H9 (cell line): ENCODE results near the gene SPATA17. TPM values are rescaled to one million over a fixed set of nuclear protein-coding genes. Genes with fewer than 3 reads are reported as not detected.

Experiments
- DNase-seq: peaks from one replicate; pipeline ENCODE4 v3.0.0-alpha.2; 2017
- H2AFZ ChIP-seq: one replicate; pipeline ENCODE4 v1.6.1; 2013; ENCODE audit warnings: mild to moderate bottlenecking, low read length, control low read depth, moderate library complexity
- H2AK5ac ChIP-seq: 2 replicates; pipeline ENCODE4 v1.6.1; 2013; ENCODE audit warnings: low read length, control low read depth, mixed read lengths; ENCODE audit not compliant: insufficient read length
- H2BK120ac ChIP-seq: one replicate; pipeline ENCODE4 v1.6.1; 2013; ENCODE audit warnings: low read depth, mild to moderate bottlenecking, low read length, control low read depth, inconsistent platforms; ENCODE audit not compliant: poor library complexity, severe bottlenecking
- H2BK12ac ChIP-seq: 2 replicates; pipeline ENCODE4 v1.6.1; 2013; ENCODE audit warnings: low read length, control low read depth, mixed read lengths, low read depth; ENCODE audit not compliant: insufficient read length
- H2BK15ac ChIP-seq: 2 replicates; pipeline ENCODE4 v1.6.1; 2013; ENCODE audit warnings: low read depth, low read length, control low read depth
- H2BK20ac ChIP-seq: one replicate; pipeline ENCODE4 v1.6.1; 2013; ENCODE audit warnings: low read depth, mild to moderate bottlenecking, low read length, control low read depth, inconsistent platforms; ENCODE audit not compliant: poor library complexity, severe bottlenecking
- H2BK5ac ChIP-seq: 2 replicates; pipeline ENCODE4 v1.6.1; 2013; ENCODE audit warnings: low read length, control low read depth, mixed read lengths; ENCODE audit not compliant: insufficient read length
- H3K14ac ChIP-seq: 2 replicates; pipeline ENCODE4 v1.6.1; 2013; ENCODE audit warnings: low read length, control low read depth; ENCODE audit not compliant: insufficient read depth
- H3K18ac ChIP-seq: 2 replicates; pipeline ENCODE4 v1.6.1; 2013; ENCODE audit warnings: low read depth, mild to moderate bottlenecking, mixed read lengths, low read length, control low read depth; ENCODE audit not compliant: insufficient read length
- H3K23ac ChIP-seq: 2 replicates; pipeline ENCODE4 v1.6.1; 2013; ENCODE audit warnings: low read length, control low read depth, mixed read lengths, low read depth; ENCODE audit not compliant: insufficient read length
- H3K23me2 ChIP-seq: 2 replicates; pipeline ENCODE4 v1.6.1; 2013; ENCODE audit warnings: low read depth, mild to moderate bottlenecking, mixed read lengths, low read length, control low read depth; ENCODE audit not compliant: insufficient read length, poor library complexity, severe bottlenecking
- H3K27ac ChIP-seq: 2 replicates; pipeline ENCODE4 v1.5.1; 2013; ENCODE audit warnings: low read length, control low read depth, mixed read lengths, low read depth; ENCODE audit not compliant: insufficient read length
- H3K27me3 ChIP-seq: 2 replicates; pipeline ENCODE4 v1.6.1; 2013; ENCODE audit warnings: low read length, control low read depth, inconsistent platforms; ENCODE audit not compliant: insufficient read depth
- H3K4ac ChIP-seq: 2 replicates; pipeline ENCODE4 v1.6.1; 2013; ENCODE audit warnings: low read depth, mild to moderate bottlenecking, control low read depth, inconsistent platforms, low read length, moderate library complexity
- H3K4me1 ChIP-seq: 2 replicates; pipeline ENCODE4 v1.6.1; 2013; ENCODE audit warnings: low read length, control low read depth, inconsistent platforms; ENCODE audit not compliant: insufficient read depth
- H3K4me2 ChIP-seq: 2 replicates; pipeline ENCODE4 v1.6.1; 2013; ENCODE audit warnings: low read length, control low read depth, mixed read lengths; ENCODE audit not compliant: insufficient read length, insufficient read depth
- H3K56ac ChIP-seq: 2 replicates; pipeline ENCODE4 v1.6.1; 2013; ENCODE audit warnings: low read depth, mild to moderate bottlenecking, mixed read lengths, low read length, control low read depth; ENCODE audit not compliant: insufficient read length
- H3K79me1 ChIP-seq: 2 replicates; pipeline ENCODE4 v1.6.1; 2013; ENCODE audit warnings: low read depth, mild to moderate bottlenecking, moderate library complexity, low read length, control low read depth, inconsistent platforms; ENCODE audit not compliant: insufficient read depth, poor library complexity, severe bottlenecking
- H3K79me2 ChIP-seq: 2 replicates; pipeline ENCODE4 v1.6.1; 2013; ENCODE audit warnings: low read length, control low read depth, inconsistent platforms; ENCODE audit not compliant: insufficient read depth
- H3K9ac ChIP-seq: 2 replicates; pipeline ENCODE4 v1.6.1; 2013; ENCODE audit warnings: low read length, control low read depth, mixed read lengths; ENCODE audit not compliant: insufficient read length; ENCODE audit errors: extremely low read depth
- H3K9me3 ChIP-seq: one replicate; pipeline ENCODE4 v1.6.1; 2013; ENCODE audit warnings: low read depth, low read length, inconsistent platforms; ENCODE audit not compliant: control insufficient read depth
- H3T11ph ChIP-seq: one replicate; pipeline ENCODE4 v1.6.1; 2013; ENCODE audit warnings: mild to moderate bottlenecking, low read length, control low read depth, inconsistent platforms
- H4K20me1 ChIP-seq: one replicate; pipeline ENCODE4 v1.6.1; 2013; ENCODE audit not compliant: control insufficient read depth, insufficient read length, insufficient read depth
- H4K5ac ChIP-seq: 2 replicates; pipeline ENCODE4 v1.6.1; 2013; ENCODE audit warnings: low read depth, mild to moderate bottlenecking, mixed read lengths, low read length, control low read depth; ENCODE audit not compliant: insufficient read length
- H4K8ac ChIP-seq: replicated peaks from 2 replicates; pipeline ENCODE4 v1.6.1; 2013; ENCODE audit warnings: low read length, control low read depth, mixed read lengths, low read depth; ENCODE audit not compliant: insufficient read length
- H4K91ac ChIP-seq: 2 replicates; pipeline ENCODE4 v1.6.1; 2013; ENCODE audit warnings: low read depth, mild to moderate bottlenecking, moderate library complexity, mixed read lengths, low read length, control low read depth; ENCODE audit not compliant: insufficient read length
- H3K27ac Mint-ChIP-seq, 3 experiments: 2 replicates in 2 of 3; 3 replicates in 1 of 3; pipeline ENCODE4 v1.8.0; 2020 to 2021; ENCODE audit warnings: mixed read lengths in 3 of 3, mild to moderate bottlenecking in 1 of 3, moderate library complexity in 1 of 3
- H3K27me3 Mint-ChIP-seq: 2 replicates; pipeline ENCODE4 v1.8.0; 2021; ENCODE audit warnings: low read depth, mild to moderate bottlenecking, moderate library complexity, mixed read lengths
- H3K36me3 Mint-ChIP-seq, 3 experiments: 2 replicates in 2 of 3; 3 replicates in 1 of 3; pipeline ENCODE4 v1.8.0; 2020 to 2021; ENCODE audit warnings: low read depth in 3 of 3, mixed read lengths in 3 of 3; ENCODE audit not compliant: insufficient read depth in 1 of 3
- H3K4me1 Mint-ChIP-seq, 2 experiments: 2 replicates each; pipeline ENCODE4 v1.8.0; 2020; ENCODE audit warnings: mixed read lengths in 2 of 2
- H3K4me3 Mint-ChIP-seq, 2 experiments: 2 replicates in 1 of 2; 3 replicates in 1 of 2; pipeline ENCODE4 v1.8.0; 2020 to 2021; ENCODE audit warnings: mild to moderate bottlenecking in 2 of 2, mixed read lengths in 2 of 2, moderate library complexity in 1 of 2
- H3K9me3 Mint-ChIP-seq, 2 experiments: 2 replicates in 1 of 2; 3 replicates in 1 of 2; pipeline ENCODE4 v1.8.0; 2020; ENCODE audit warnings: mild to moderate bottlenecking in 2 of 2, mixed read lengths in 2 of 2, moderate library complexity in 1 of 2
- CTCF ChIP-seq: fragments of 200-600 bp; sonication (generic); conservative IDR thresholded peaks from 3 replicates; pipeline ENCODE4 v1.8.0; 2021; ENCODE audit warnings: antibody characterized with exemption, mild to moderate bottlenecking
- WGBS: extraction: QIAGEN DNeasy Blood & Tissue Kit; methylation state at CpG from one replicate; pipeline ENCODE4 v1.1.7; 2013; ENCODE audit warnings: missing lambda C conversion rate, low lambda C conversion rate, mixed read lengths; ENCODE audit not compliant: insufficient read length; ENCODE audit errors: extremely low coverage; 5-methylcytosine and 5-hydroxymethylcytosine counted together
- total RNA-seq: library from RNA; stranded (reverse); gene quantifications from 2 replicates; pipeline ENCODE4 v1.2.1, GENCODE V29; 2021

The SPATA17 gene
- total RNA-seq, 1 experiment from 2014 or later: 0.44 TPM

DNA sequence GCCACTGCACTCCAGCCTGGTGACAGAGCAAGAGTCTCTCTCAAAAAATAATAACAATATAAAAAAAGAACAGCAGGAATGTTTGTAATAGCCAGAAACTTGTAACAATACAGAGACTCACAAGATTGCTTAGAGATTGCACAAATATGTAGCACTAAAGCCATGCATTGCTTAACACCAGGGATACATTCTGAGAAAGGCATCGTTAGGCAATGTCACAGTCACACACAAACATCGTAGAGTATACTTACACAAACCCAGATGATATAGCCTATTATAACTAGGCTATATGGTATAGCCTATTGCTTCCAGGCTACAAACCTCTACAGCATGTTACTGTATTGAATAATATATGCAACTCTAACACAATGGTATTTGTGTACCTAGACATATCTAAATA lies 45.6 kb upstream of the SPATA17 start:
- Histone ChIP-seq H2BK5ac (no peak overlapping the region), H3K27me3 (no peaks in the 10 kb centered on the region), H3K9ac (no peak overlapping the region), H3K4ac (no peak overlapping the region), H4K91ac (no peak overlapping the region), H3K23me2 (no peaks in the 10 kb centered on the region), H4K20me1 (no peaks in the 10 kb centered on the region), H2AK5ac (no peak overlapping the region), H3K23ac (no peak overlapping the region), H4K5ac (no peak overlapping the region), H3K79me2 (no peaks in the 10 kb centered on the region), H3K4me1 (no peaks in the 10 kb centered on the region), H2BK15ac (no peak overlapping the region), H3K4me2 (no peak overlapping the region), H3T11ph (no peak overlapping the region), H2BK120ac (no peak overlapping the region), H4K8ac (no peak overlapping the region), H2BK20ac (no peak overlapping the region), H2BK12ac (no peak overlapping the region), H2AFZ (no peak overlapping the region), H3K27ac (no peak overlapping the region), H3K79me1 (no peaks in the 10 kb centered on the region), H3K9me3 (no peaks in the 10 kb centered on the region), H3K14ac (no peak overlapping the region), H3K18ac (no peak overlapping the region), H3K56ac (no peak overlapping the region)
- no peak for TF ChIP-seq CTCF
- Mint-ChIP-seq H3K27ac (no peak overlapping the region), H3K27me3 (no peaks in the 10 kb centered on the region), H3K4me1 (no peaks in the 10 kb centered on the region), H3K36me3 (no peaks in the 10 kb centered on the region), H3K4me3 (no peak overlapping the region), H3K9me3 (no peaks in the 10 kb centered on the region)
- no peak for DNase-seq
- no CpG with 5 or more reads among the region's 2 CpGs for WGBS
